Right ventricle myocardium inferior (tissue), 1 donor: Measurements from ENCODE around the gene SELENOV. TPM values are rescaled to one million over a fixed set of nuclear protein-coding genes. Genes with fewer than 3 reads are reported as not detected.

Source experiments
- ATAC-seq: fragments of 200-7000 bp; cut with Tn5 transposase; one replicate; pipeline ENCODE4 v1.9.1; 2020; ENCODE audit warnings: mild to moderate bottlenecking, moderate library complexity
- DNase-seq: peaks from one replicate; pipeline ENCODE4 v3.0.0; 2021; ENCODE audit errors: missing footprints
- intact Hi-C: fragments of 100-400 bp; cut with DNase I; formaldehyde crosslinking; loops from one replicate; pipeline ENCODE4 v1.11.0; 2022
- total RNA-seq: library from RNA; stranded (reverse); fragmentation: NEBNext Ultra II Directional; extraction: Animal tissue kit (Norgen Biotek cat#: 25700); gene quantifications from one replicate; pipeline ENCODE4 v1.2.1, GENCODE V29; 2021
- donor health status: DM: no; HTN: yes; CAD: no; lungs with severe emphysema.

SELENOV gene
- total RNA-seq, 1 donor from 2014 or later, result not detected

- no peak for DNase-seq
- intact Hi-C loops, result no loop called here
- no peak for ATAC-seq
These were observed 31.8 kb upstream of the SELENOV start for GRCh38 chr19:39483141-39483540.

- intact Hi-C loops, result no loop called here
- DNase-seq, result no peak
- no peak for ATAC-seq
These were observed 25.2 kb upstream of the SELENOV start for GRCh38 chr19:39489756-39490155.

GRCh38 chr19:39492225-39492624, 22.7 kb upstream of the SELENOV start:
- DNase-seq (no peak), ATAC-seq (no peak)
- intact Hi-C loops, result no loop called here

- intact Hi-C loops, result no loop called here
- DNase-seq (no peak), ATAC-seq (no peak)
These were observed 22.2 kb upstream of the SELENOV start for GRCh38 chr19:39492788-39493187.

GRCh38 chr19:39494661-39495060, 20.3 kb upstream of the SELENOV start:
- no peak for DNase-seq
- no peak for ATAC-seq
- intact Hi-C loops, result no loop called here

GRCh38 chr19:39496063-39496462, 18.9 kb upstream of the SELENOV start:
- intact Hi-C loops, result no loop called here
- no peak for ATAC-seq
- no peak for DNase-seq

- intact Hi-C loops, result no loop called here
- no peak for DNase-seq
- ATAC-seq, result no peak
These were observed 17.3 kb upstream of the SELENOV start for GRCh38 chr19:39497701-39497995.

- intact Hi-C loops, result no loop called here
- no peak for DNase-seq
- ATAC-seq, result no peak
These were observed 16.7 kb upstream of the SELENOV start for GRCh38 chr19:39497996-39498797.

- ATAC-seq, result no peak
- intact Hi-C loops, result no loop called here
- no peak for DNase-seq
These were observed 15.9 kb upstream of the SELENOV start, which contains the start of gene DLL3 for GRCh38 chr19:39498798-39499642. TSS of gene DLL3 (plus strand) at chr19:39498947. CDS start at chr19:39498975, 28 bp downstream.

- intact Hi-C loops, result no loop called here
- DNase-seq (no peak), ATAC-seq (no peak)
These were observed 15.0 kb upstream of the SELENOV start for GRCh38 chr19:39499932-39500331.

- DNase-seq (no peak), ATAC-seq (no peak)
- intact Hi-C loops, result no loop called here
These were observed 14.4 kb upstream of the SELENOV start for GRCh38 chr19:39500543-39500942.

GRCh38 chr19:39501340-39501739, 13.6 kb upstream of the SELENOV start:
- no peak for DNase-seq
- ATAC-seq, result no peak
- intact Hi-C loops, result no loop called here

- peak; percentile 56 for ATAC-seq
- intact Hi-C loops, result no loop called here
- DNase-seq, result peak; percentile 77
These were observed 12.1 kb upstream of the SELENOV start for GRCh38 chr19:39502640-39503417.

GRCh38 chr19:39506598-39506943, 8.4 kb upstream of the SELENOV start:
- intact Hi-C loops, result no loop called here
- no peak for ATAC-seq

GRCh38 chr19:39506944-39507714, 7.8 kb upstream of the SELENOV start:
- intact Hi-C loops, result no loop called here
- no peak for ATAC-seq
- DNase-seq, result no peak

More at GRCh38 chr19:39506598-39506943, 8.4 kb upstream of the SELENOV start:
- DNase-seq, result no peak

GRCh38 chr19:39507715-39508364, 7.1 kb upstream of the SELENOV start:
- DNase-seq (no peak), ATAC-seq (no peak)
- intact Hi-C loops, result no loop called here

- DNase-seq (no peak), ATAC-seq (no peak)
- intact Hi-C loops, result no loop called here
These were observed 6.3 kb upstream of the SELENOV start for GRCh38 chr19:39508629-39509028.

- ATAC-seq (no peak), DNase-seq (no peak)
- intact Hi-C loops, result no loop called here
These were observed 5.7 kb upstream of the SELENOV start for GRCh38 chr19:39509233-39509632.
